GM19455 (cell line): ENCODE results near the gene CSRNP3.

Source experiments
- ATAC-seq: cut with Tn5 transposase; IDR thresholded peaks from one replicate; pipeline ENCODE4 v1.9.1; 2021; ENCODE audit not compliant: unreplicated experiment

Gene CSRNP3, protein sequence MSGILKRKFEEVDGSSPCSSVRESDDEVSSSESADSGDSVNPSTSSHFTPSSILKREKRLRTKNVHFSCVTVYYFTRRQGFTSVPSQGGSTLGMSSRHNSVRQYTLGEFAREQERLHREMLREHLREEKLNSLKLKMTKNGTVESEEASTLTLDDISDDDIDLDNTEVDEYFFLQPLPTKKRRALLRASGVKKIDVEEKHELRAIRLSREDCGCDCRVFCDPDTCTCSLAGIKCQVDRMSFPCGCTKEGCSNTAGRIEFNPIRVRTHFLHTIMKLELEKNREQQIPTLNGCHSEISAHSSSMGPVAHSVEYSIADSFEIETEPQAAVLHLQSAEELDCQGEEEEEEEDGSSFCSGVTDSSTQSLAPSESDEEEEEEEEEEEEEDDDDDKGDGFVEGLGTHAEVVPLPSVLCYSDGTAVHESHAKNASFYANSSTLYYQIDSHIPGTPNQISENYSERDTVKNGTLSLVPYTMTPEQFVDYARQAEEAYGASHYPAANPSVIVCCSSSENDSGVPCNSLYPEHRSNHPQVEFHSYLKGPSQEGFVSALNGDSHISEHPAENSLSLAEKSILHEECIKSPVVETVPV

DNA sequence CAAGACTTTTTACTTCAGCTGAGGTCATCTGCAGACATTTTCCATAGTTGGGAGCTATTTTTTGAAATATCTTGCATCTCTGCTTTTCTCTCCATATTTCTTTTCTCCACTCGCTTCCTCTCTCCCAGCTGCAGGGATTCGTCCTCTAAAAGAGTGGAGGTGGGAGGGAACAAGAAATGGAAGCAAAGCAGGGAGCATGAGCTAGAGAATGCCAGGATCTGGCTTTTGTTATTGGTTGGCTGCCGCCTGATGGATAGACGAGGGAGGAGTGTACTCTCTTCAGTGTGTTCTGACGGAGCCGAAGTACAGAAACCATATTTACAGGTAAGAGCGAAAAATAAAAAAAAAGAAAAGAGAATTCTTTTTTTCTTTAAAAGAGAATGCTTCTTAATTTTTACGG, at the start of gene CSRNP3:
TSS of gene CSRNP3 (plus strand) at position 282 of the 400 bp plus-strand sequence. CDS start 125,368 bp downstream, outside the sequence.
- ATAC-seq, result no peak

- ATAC-seq, result no peak
Measured at GRCh38 chr2:165420231-165420630, 49.3 kb upstream of the CSRNP3 start.

GRCh38 chr2:165423081-165423480, 46.4 kb upstream of the CSRNP3 start:
- ATAC-seq, result no peak

DNA sequence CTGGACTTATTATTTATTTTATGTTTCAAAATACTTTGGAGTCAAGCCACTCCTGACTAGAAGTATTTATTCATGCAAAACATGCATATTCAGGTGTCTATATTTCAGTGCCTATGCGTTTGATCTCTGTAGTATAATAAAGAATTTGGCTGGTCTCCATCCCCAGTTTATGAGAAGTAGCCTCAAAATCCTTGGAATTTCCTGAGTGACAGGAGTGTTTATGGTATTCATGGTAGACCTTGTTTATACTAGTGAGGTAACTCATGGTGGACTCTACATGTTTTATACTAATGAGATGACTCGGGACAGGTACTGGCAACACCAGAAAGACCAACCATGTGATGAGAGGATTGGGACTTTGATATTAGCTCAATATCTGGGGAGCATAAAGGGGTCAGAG, 43.9 kb upstream of the CSRNP3 start:
- ATAC-seq, result no peak

DNA sequence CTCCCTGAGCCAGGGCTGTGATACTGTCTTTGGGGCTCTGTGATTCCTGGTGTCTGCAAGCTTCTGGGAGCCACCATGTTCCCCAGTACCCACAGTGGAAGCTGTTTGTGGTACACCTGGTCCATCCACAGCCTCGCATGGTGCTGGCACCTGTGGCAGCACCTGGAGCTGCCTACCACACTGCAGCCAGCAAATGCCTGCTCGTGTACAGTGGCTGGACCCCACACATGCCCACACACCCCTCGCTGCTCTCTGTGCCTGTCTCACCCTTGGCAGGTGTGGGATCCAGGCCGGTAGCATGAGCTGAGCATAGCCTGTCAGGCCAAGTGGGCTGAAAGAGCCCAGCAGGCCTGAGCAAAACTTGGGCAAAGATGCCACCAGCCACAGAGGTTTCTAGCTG, 41.8 kb upstream of the CSRNP3 start:
- no peak for ATAC-seq

GRCh38 chr2:165428926-165429325, 40.6 kb upstream of the CSRNP3 start:
- no peak for ATAC-seq

DNA sequence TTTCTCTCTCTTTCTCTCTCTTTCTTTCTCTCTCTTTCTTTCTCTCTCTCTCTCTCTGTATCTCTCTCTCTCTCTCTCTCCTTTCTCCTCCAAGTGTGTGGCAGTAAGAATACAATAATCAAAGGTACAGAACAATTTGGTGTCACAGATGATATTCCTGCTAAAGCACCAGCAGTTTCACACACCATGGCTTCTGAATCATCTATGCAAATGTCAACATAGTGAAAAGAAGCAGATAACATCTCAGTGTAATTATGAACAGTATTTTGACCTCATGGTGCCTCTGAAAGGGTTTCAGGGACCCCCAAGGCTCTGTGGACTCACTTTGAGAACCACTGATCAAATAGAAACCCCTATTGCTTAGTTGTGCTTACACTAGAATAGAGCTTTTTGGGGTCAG, 38.5 kb upstream of the CSRNP3 start:
- no peak for ATAC-seq

GRCh38 chr2:165432234-165432966, 37.1 kb upstream of the CSRNP3 start:
- ATAC-seq, result no peak

DNA sequence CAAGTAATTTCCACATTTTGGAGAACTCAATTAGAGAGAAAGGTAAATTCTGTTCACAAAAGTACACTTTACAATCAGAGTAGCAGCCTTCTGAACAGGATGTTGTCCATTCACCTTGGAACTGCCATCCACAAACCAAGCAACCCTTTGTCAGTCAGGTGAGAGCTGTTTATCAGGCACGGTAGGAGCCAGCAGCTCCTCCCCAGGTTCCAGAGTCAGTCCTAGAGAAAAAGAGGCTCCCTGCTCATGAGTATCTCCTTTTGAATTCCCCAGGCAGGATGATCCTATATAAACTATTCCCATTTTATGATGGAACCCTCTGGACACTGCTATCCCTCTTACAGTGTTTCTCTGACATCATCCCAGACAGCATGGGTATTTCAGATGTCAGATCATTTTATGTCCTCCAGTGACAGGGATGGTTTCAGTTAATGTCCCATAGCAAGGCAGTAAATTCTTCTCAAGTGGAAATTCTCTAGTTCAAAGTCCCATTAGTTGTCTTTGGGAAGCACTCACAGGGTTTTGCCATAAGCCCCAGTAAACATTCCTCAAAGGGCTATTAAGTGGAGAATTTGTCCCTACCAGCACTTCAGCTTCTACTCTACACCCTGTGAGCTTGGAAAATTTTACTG, 34.5 kb upstream of the CSRNP3 start:
- ATAC-seq, result no peak

DNA sequence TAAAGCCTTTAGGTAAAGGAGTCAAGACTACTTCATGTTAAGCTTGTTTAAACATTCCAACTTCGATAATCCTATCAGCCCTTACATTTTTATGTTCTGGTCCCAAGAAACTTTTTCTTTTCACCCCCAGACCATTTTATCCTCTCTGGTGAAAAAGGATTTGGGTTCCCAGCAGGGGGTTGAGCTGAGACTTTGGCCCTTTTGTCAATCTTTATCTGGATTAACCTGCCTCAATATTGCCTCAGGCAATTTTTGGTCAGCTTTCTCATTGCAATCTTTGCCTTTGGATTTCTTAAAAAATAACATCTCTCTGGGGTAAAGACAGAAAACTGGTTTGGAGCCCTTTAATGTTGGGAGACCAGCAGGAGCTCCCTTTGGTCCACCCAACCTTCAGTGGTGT, 33.9 kb upstream of the CSRNP3 start:
- no peak for ATAC-seq

- ATAC-seq, result no peak
Measured at GRCh38 chr2:165436559-165436958, 32.9 kb upstream of the CSRNP3 start.

- ATAC-seq, result no peak
Measured at GRCh38 chr2:165440367-165440766, 29.1 kb upstream of the CSRNP3 start.

DNA sequence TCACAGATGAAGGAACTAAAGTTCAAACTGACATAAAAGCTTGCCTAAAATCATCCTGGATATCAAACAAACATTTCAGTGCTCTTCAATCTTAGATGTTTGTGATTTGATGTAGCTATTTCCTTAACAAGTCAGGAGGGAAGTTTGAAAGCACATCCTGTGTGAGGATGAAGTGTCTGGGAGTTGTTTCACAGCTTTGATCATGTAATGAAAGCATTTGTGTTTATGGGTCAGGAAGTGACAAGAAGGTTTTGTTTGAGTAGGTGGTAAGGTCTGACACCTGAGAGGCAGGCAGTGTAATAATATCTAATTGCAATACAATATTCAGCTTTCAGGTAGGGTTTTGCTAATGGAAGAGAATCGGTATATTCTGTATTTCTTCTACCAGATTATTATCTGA, 26.0 kb upstream of the CSRNP3 start:
- no peak for ATAC-seq

DNA sequence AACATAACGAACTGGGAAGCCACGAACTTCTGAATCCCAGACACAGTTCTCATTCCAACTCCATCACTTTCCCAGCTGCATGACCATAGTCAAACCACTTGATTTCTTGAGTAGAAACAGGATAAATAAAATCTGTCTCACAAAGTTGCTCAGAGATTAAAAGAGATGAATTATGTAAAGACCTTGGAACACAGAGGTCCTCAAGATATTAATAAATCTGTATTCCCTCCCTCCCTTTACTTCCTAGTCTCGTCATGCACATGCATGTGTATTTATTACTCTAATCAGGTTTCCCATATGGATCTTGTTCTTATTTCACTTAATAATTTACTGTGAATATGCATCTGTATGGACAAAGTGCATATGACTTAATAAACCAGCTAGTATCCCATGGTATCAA, 21.1 kb upstream of the CSRNP3 start:
- no peak for ATAC-seq

DNA sequence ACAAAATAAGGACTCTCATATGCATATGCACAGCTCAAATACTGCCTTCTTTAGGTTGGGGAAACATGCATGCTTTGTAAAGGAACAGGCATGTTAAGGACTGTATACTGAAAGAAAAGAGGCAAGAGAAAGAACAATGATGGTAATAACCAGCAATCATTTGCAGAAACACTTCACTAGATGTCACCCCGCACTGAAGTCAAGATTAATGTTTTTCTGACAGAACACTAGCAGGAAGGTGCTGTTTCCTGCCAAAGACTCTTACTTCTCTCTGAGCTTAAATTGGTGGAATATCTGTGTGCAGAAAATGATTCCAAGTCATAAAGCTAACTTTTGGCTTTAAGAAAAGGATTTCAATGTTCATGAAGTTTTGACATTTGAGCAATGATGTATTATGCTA, 19.3 kb upstream of the CSRNP3 start:
- ATAC-seq, result no peak

GRCh38 chr2:165452327-165452726, 17.2 kb upstream of the CSRNP3 start:
- no peak for ATAC-seq

DNA sequence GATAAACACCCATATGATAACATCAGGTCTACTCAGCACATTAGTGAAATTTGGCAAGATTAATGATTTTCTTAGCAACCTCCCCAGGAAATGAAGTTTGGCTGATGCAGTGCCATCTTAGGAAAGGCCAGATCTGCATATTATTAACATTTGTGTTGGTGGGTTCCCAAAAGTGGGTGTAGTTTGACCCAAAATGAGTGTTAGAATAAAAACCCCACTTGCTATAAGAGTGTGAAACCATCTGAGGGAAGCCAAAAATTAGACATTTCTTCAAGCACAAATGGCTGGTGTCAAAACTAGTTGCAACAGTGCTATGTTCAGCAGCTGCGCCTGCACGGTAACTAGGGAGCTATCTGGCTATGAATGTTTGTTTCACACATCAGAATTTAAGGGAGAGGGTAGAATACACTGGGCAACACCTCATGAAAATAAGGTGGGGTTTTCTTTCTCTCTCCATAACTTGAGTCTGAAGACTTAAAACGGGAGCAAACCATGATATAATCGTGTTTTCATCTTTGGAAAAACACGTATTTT, 15.9 kb upstream of the CSRNP3 start:
- ATAC-seq, result no peak

DNA sequence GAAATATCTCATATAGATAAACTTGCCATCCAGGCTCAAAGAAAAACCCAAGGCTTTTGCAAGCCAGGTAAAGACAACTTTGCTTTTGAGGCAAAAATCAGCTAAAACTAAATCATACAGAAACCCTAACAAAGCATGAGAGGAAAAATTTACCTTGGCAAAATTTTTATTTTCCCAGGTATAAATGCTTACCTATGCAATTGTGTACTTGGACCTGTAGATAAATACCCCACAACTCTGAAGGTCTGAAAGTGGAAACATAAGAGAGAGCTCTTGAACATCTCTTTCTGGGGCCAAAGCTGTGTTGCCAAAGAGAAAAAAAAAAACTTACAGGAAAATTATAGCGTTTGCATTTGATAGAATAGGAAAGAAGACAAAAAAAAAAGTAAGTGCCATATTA, 14.6 kb upstream of the CSRNP3 start:
- no peak for ATAC-seq

DNA sequence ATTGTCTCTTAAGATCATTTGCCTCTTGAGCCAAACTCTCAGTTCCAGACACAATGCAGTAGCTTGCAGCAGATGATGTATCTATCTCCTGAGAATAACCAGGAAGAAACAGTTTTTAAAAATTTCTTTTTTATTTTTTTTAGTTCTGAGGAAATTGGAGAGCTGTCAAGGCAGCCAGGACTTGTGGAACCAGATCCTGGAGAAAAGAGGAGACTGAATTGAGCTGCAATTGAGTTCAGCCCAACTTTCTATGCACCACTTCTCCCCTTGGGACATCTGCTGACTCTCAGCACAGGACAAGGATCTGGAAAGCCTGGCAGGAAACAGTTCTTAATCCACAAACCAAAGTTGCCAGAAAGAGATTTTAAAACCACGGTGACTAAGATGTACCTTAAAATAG, 13.5 kb upstream of the CSRNP3 start:
- no peak for ATAC-seq

GRCh38 chr2:165462443-165462842, 7.1 kb upstream of the CSRNP3 start:
- ATAC-seq, result no peak

- no peak for ATAC-seq
Measured at GRCh38 chr2:165466386-165466785, 3.1 kb upstream of the CSRNP3 start.
